Neural crest cell (in vitro differentiated cells): Measurements from ENCODE around the gene VWA8. TPM values are rescaled to one million over a fixed set of nuclear protein-coding genes. Genes with fewer than 3 reads are reported as not detected.
A peak's percentile ranks its signal among the peaks of the same experiment; 100 is the strongest.

Experiments
- DNase-seq: peaks from one replicate; pipeline ENCODE4 v3.0.0; 2021; ENCODE audit warnings: low read depth, mixed read lengths, low spot score
- H3K27ac Mint-ChIP-seq: one replicate; pipeline ENCODE4 v1.8.0; 2021; ENCODE audit warnings: mild to moderate bottlenecking, mixed read lengths; ENCODE audit not compliant: unreplicated experiment
- H3K27me3 Mint-ChIP-seq: 2 replicates; pipeline ENCODE4 v1.8.0; 2021; ENCODE audit warnings: low read depth, mild to moderate bottlenecking, mixed read lengths
- H3K36me3 Mint-ChIP-seq: 2 replicates; pipeline ENCODE4 v1.8.0; 2021; ENCODE audit warnings: low read depth, mild to moderate bottlenecking, mixed read lengths
- H3K4me1 Mint-ChIP-seq: 2 replicates; pipeline ENCODE4 v1.8.0; 2021; ENCODE audit warnings: mixed read lengths
- H3K4me3 Mint-ChIP-seq: one replicate; pipeline ENCODE4 v1.8.0; 2021; ENCODE audit warnings: mild to moderate bottlenecking, mixed read lengths
- H3K9me3 Mint-ChIP-seq: 2 replicates; pipeline ENCODE4 v1.8.0; 2021; ENCODE audit warnings: mixed read lengths
- CTCF ChIP-seq: fragments of 200-600 bp; sonication (generic); conservative IDR thresholded peaks from 2 replicates; pipeline ENCODE4 v1.5.0; 2021; ENCODE audit warnings: antibody characterized with exemption, mild to moderate bottlenecking
- total RNA-seq: library from RNA; stranded (reverse); gene quantifications from 2 replicates; pipeline ENCODE4 v1.2.1, GENCODE V29; 2021

VWA8 gene
- total RNA-seq, 1 donor from 2014 or later = 19.5 TPM

GRCh38 chr13:41710771-41711170, 250.1 kb downstream of the VWA8 start:
- Mint-ChIP-seq H3K4me1 (peaks cover 15% of the 10 kb centered on the region), H3K4me3 (no peak overlapping the region), H3K36me3 (peaks cover 8% of the 10 kb centered on the region), H3K27me3 (no peaks in the 10 kb centered on the region), H3K9me3 (no peaks in the 10 kb centered on the region), H3K27ac (peak overlapping the region; percentile 25)
- DNase-seq = no peak
- TF ChIP-seq CTCF = no peak

GRCh38 chr13:41709511-41709910, 251.4 kb downstream of the VWA8 start:
- no peaks in the 10 kb centered on the region for H3K27me3 Mint-ChIP-seq
- peaks cover 8% of the 10 kb centered on the region for H3K36me3 Mint-ChIP-seq
- H3K27ac Mint-ChIP-seq = no peak overlapping the region

DNA sequence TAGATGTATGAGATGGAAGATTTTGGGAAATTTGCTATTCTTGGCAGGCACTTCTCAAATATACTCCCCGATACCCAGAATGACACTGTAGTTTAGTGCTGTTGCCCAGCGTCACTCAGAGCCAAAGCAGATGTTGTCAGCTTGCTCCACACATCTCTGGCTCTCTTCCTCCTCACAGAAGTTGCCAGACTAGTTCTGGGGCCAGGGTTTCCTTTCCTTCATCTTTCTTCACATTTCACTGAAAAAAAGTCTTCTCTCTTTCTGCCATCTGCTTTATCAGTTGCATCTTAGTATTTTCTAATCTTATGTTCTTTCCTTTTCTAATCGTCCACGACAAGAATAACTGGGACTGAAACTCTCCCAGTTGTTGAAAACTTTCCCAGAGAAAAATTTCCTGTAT, 252.2 kb downstream of the VWA8 start:
- H3K27ac Mint-ChIP-seq = no peak overlapping the region
- H3K36me3 Mint-ChIP-seq = peaks cover 8% of the 10 kb centered on the region
- H3K9me3 Mint-ChIP-seq = no peaks in the 10 kb centered on the region
- no peak for DNase-seq
- no peak for TF ChIP-seq CTCF
- no peak overlapping the region for H3K4me3 Mint-ChIP-seq
- H3K4me1 Mint-ChIP-seq = peaks cover 15% of the 10 kb centered on the region
- no peaks in the 10 kb centered on the region for H3K27me3 Mint-ChIP-seq

More at GRCh38 chr13:41709511-41709910, 251.4 kb downstream of the VWA8 start:
- Mint-ChIP-seq H3K9me3 (no peaks in the 10 kb centered on the region), H3K4me1 (peaks cover 15% of the 10 kb centered on the region), H3K4me3 (no peak overlapping the region)
- no peak for DNase-seq
- no peak for TF ChIP-seq CTCF

DNA sequence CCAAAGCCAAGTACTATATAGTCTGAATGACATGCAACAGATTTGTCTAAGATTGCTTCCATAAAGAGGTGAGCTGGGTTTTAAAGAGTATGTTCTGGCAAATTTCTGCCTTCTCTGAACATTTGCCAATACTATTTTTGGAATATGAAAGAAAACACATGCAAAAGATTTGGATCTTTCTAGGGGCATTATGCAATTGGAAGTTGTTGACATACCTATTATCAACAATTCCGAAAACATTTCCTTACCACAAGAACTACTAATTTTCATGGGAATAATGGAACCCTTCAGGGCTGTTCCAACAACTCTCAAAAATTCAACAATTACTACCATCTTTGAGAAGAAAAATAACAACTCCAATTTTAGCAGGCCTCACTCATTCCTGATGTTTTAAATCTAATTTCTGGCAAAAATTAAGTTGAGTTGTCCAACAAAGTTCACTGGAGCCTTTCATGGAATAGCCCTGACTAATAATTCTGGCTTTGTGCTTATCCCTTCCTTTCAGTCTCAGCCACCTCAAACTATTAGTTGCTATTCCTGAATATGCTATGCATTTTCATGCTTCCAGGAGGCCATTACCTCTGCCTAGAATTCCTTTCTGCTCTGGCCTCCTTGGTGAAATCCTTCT, 253.6 kb downstream of the VWA8 start:
- H3K36me3 Mint-ChIP-seq = peaks cover 6% of the 10 kb centered on the region
- TF ChIP-seq CTCF = no peak
- no peak overlapping the region for H3K4me3 Mint-ChIP-seq
- H3K9me3 Mint-ChIP-seq = no peaks in the 10 kb centered on the region
- H3K4me1 Mint-ChIP-seq = peaks cover 15% of the 10 kb centered on the region
- H3K27me3 Mint-ChIP-seq = no peaks in the 10 kb centered on the region
- H3K27ac Mint-ChIP-seq = no peak overlapping the region
- no peak for DNase-seq

DNA sequence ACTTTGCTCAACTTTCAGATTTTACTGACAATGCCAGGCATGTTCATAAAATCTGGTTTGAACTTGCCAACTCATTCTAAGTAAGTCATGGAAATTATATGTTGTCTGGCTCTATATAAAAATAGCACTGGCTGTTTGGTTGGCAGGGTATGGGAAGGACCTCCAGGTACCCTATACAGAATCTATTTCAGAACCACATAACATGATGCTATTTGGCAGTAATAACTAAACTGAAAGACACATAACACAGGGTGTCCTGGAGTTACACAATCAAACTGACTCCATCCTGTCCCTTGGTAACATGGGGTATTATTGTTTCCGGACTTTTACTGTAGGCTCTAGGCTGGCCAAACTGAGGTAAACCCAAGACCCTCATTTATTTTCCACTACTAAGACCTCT, 254.8 kb downstream of the VWA8 start:
- no peak overlapping the region for H3K27ac Mint-ChIP-seq
- H3K36me3 Mint-ChIP-seq = peaks cover 6% of the 10 kb centered on the region
- H3K4me1 Mint-ChIP-seq = peaks cover 13% of the 10 kb centered on the region
- no peaks in the 10 kb centered on the region for H3K27me3 Mint-ChIP-seq
- no peak for DNase-seq
- TF ChIP-seq CTCF = no peak
- H3K4me3 Mint-ChIP-seq = no peak overlapping the region
- H3K9me3 Mint-ChIP-seq = no peaks in the 10 kb centered on the region
